Esophagus squamous epithelium (tissue), 4 donors: ENCODE results near the gene SIX3.

Source experiments
- POLR2A ChIP-seq, 4 donors: fragments of 450-650 bp; IDR thresholded peaks; one replicate each; pipeline ENCODE4 v1.6.1; 2017; ENCODE audit warnings: antibody characterized with exemption in 4 of 4, mild to moderate bottlenecking in 4 of 4, moderate library complexity in 3 of 4
- TF ChIP-seq, protein P1 (sequence below), 6 experiments: fragments of 450-650 bp in 4 of 6; fragments of 200-600 bp in 2 of 6; sonication (generic) in 2 of 6; IDR thresholded peaks; one replicate each; pipeline ENCODE4 v1.5.1; 2016 to 2019; ENCODE audit warnings: antibody characterized with exemption in 6 of 6, mild to moderate bottlenecking in 4 of 6, moderate library complexity in 4 of 6

DNA sequence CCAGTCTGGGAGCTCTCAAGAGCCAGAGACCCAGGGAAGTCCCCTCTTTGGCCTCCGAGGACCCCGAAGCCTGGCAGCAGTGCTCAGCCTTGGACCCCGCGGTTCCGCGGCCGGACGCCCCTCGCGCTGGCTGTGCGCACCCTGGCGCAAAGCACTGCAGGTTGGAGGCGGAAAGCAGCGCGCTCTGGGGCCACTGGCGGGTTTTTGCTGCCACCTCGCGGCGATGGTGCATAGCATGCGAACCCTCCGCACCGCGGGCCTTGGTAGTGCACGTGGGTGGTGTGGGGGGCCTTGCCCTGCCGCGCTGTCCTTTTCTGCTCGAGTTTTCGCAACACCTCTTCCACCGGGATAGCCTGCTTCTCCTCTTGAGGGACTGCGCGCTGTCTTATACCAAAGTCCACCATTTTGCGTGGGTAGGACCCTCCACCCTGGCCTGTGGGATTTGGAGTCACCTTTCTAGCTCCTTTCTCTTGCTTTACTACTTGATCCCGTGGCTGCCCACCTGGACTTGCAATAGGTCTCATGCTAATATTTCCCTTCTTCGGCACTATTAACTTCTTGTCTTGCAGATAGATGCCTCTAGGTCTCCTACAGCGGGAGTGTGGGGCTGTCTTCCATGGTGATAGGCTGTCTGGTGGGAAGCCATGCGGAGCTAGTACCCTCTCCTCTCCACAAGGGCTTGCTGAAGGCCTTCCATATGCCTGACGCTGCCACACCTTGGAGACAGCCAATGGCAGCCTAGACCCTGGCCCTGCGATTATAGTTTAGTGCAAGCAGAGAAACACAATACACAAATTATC is 14.3 kb downstream of the SIX3 start:
- TF ChIP-seq, protein P1, sequence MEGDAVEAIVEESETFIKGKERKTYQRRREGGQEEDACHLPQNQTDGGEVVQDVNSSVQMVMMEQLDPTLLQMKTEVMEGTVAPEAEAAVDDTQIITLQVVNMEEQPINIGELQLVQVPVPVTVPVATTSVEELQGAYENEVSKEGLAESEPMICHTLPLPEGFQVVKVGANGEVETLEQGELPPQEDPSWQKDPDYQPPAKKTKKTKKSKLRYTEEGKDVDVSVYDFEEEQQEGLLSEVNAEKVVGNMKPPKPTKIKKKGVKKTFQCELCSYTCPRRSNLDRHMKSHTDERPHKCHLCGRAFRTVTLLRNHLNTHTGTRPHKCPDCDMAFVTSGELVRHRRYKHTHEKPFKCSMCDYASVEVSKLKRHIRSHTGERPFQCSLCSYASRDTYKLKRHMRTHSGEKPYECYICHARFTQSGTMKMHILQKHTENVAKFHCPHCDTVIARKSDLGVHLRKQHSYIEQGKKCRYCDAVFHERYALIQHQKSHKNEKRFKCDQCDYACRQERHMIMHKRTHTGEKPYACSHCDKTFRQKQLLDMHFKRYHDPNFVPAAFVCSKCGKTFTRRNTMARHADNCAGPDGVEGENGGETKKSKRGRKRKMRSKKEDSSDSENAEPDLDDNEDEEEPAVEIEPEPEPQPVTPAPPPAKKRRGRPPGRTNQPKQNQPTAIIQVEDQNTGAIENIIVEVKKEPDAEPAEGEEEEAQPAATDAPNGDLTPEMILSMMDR (IDR thresholded peaks at IDR 0.05) = peak; percentile 75 to 89 (median 85)
- TF ChIP-seq POLR2A (IDR thresholded peaks at IDR 0.05) = no peak
